ENCODE data around the gene LRRC45. TPM values are rescaled to one million over a fixed set of nuclear protein-coding genes. Genes with fewer than 3 reads are reported as not detected.

The LRRC45 gene
- total RNA-seq, 1 donor, result 5.5 TPM

DNA sequence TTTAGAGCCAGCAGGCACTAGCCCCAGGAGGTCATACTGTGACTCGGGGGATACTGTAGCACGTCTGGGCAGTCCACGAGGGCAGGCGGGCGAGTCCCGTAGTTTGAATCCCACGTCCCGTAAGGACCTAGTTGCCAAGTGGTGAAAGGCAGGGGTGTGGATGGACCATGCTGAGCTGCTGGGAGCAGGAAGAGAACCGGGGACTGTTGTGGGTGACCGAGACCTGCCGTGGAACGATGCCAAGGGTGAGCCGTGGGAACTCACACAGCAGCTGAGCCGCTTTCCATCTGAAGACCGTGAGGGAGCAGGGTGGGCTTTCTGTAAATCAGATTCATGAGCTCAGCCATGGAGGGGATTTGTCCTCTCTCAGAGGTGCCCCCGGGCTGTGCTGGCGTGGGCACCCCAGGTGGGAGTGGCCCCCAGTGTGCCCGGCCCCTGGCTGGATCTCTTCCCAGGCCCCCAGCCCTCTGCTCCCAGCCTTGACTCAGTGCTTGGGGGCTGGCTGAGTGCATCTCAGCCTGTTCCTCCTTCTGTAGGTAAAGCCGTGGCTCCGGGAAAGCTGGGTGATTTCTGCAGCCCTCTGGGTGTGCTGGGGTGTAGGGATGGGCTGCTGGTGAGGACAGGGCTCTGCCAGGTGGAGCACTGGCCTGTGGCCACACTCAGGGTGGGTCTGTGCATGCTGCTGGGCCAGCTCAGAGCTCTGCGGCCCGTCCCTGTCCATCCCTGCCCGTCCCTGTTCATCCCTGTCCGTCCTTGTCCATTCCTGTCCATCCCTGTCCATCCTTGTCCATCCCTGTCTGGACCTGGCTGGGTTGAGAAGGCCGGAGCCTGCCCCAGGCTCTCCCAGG is 32.0 kb upstream of the LRRC45 start:
- Histone ChIP-seq H3K9me3 (ENCODE audit: low read depth, low read length) (no peaks in the 10 kb centered on the region), H3K4me1 (ENCODE audit: insufficient read depth, low read length) (no peaks in the 10 kb centered on the region), H3K4me3 (ENCODE audit: low read length) (no peak overlapping the region), H3K27me3 (ENCODE audit: insufficient read depth, low read length) (no peaks in the 10 kb centered on the region)

DNA sequence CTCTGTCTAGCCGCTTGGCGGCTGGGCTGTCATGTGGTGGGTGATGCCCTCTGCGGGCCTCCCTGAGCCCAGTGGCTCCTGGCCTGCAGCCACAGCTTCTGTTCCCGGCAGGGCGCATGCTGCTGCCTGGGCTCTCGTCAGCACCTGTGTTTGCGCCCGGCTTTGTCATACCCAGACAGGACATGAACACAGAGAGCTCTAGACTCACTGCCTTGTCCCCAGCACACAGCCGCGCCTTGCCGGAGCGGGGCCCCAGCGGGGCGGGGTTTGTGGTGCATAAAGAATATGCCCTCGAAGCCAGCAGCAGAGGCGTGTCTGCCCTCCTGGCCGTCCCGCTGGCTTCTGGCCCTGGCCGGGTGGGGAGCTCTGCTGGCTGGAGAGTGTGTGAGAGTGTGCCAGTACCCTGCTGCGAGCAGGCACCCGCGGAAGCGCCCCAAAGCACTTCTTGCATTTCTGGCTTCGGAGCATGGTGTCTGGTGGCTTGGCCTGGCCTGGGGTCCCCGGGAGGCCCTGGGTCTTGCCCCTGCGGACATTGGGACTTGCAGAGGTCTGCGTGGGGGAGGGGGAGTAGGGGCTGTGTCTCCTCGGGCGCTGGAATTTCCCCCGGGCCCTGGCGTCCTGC is 31.3 kb upstream of the LRRC45 start:
- Histone ChIP-seq H3K27me3 (ENCODE audit: insufficient read depth, low read length) (no peaks in the 10 kb centered on the region), H3K4me1 (ENCODE audit: insufficient read depth, low read length) (no peaks in the 10 kb centered on the region), H3K9me3 (ENCODE audit: low read depth, low read length) (no peaks in the 10 kb centered on the region), H3K4me3 (ENCODE audit: low read length) (no peak overlapping the region)

- no peaks in the 10 kb centered on the region for H3K9me3 ChIP-seq (ENCODE audit: low read depth, low read length)
- H3K27me3 ChIP-seq (ENCODE audit: insufficient read depth, low read length), result no peaks in the 10 kb centered on the region
- no peaks in the 10 kb centered on the region for H3K4me1 ChIP-seq (ENCODE audit: insufficient read depth, low read length)
- no peak overlapping the region for H3K4me3 ChIP-seq (ENCODE audit: low read length)
Observed at GRCh38 chr17:81992306-81993102, 30.6 kb upstream of the LRRC45 start.

DNA sequence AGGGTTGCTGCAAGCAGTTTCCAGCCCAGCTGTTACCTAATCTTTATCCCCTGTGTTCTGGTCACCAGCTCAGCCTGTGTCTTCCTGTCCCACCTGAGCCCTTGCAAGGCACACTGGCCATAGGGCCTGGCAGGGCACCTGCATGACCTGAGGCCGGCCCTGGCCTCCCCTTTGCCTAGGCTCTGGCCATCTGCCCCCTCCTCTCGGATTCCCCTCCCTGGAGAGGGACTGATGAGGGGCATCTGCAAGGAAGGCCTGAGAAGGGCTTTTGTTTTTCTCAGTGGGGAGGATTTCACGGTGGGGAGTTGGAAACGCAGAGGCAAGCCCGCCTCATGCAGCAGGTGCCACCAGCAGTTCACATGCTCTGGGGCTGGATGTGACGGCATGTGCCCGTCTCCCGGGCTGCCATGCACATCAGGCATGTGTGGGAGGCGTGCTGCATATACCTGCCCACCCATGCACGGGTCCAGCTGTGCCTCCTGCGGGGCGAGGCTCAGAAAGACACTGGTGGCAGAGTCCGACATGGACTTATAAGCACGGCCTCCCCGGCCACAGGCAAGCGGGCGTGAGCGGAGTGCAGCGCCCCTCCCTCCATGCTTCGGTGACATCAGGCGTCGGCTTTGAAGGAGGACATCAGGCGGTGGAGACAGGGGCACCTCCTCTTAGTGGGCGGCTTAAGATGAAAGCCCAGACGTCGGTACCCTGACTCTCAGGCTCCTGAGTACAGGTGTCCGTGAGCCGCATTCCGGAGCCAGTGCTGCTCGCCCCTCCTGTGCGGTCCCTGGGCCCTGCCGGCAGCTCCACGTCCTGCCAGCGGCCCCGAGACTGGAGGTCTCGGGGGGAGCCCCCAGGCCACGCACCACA is 29.1 kb upstream of the LRRC45 start:
- H3K9me3 ChIP-seq (ENCODE audit: low read depth, low read length), result no peaks in the 10 kb centered on the region
- H3K27me3 ChIP-seq (ENCODE audit: insufficient read depth, low read length), result no peaks in the 10 kb centered on the region
- no peak overlapping the region for H3K4me3 ChIP-seq (ENCODE audit: low read length)
- no peaks in the 10 kb centered on the region for H3K4me1 ChIP-seq (ENCODE audit: insufficient read depth, low read length)

DNA sequence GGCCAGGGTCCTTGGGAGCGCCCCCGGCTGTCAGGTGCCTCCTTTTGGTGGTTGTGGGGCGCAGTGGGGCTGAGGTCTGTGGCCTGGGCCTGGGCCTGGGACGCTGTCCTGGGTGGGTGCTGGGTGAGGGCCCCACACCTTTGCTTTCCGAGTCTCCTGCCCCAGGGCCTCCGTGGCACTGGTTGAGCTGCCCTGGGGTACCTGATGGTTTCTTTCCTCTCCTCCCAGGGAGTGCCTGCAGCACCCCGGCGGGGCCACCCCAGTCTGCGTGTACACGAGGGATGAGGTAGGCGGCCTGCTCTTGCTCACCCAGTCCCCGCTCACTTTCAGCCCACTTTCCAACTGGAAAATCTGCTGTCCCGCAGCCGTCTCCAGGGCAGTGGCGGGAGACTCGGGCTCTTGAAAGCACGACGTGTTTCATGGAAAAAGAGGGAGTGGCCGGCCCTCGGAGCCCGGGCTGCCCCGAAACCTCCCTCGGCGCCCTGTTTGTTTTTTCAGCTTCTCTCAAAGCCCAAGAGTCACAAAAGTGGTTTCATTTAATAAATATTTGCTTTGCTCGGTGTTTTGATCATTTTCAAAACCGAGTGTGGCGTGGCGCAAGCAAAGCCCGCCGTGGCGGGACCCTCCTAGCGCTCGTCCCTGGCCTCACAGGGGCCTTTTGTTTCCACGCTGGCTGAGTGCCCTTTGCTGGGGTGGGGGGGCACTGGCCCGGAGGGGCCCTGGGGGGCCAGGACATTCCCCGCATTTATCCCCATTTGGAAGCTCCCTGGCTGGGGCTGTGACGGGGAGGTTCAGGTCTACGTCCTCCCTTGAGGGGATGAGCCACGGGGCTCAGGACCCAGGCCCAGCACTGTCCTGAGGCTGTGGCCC is 28.3 kb upstream of the LRRC45 start:
- Histone ChIP-seq H3K27me3 (ENCODE audit: insufficient read depth, low read length) (no peaks in the 10 kb centered on the region), H3K9me3 (ENCODE audit: low read depth, low read length) (no peaks in the 10 kb centered on the region), H3K4me1 (ENCODE audit: insufficient read depth, low read length) (no peaks in the 10 kb centered on the region), H3K4me3 (ENCODE audit: low read length) (no peak overlapping the region)

GRCh38 chr17:81995463-81996231 is 27.5 kb upstream of the LRRC45 start:
- no peaks in the 10 kb centered on the region for H3K9me3 ChIP-seq (ENCODE audit: low read depth, low read length)
- H3K27me3 ChIP-seq (ENCODE audit: insufficient read depth, low read length), result no peaks in the 10 kb centered on the region
- no peaks in the 10 kb centered on the region for H3K4me1 ChIP-seq (ENCODE audit: insufficient read depth, low read length)
- no peak overlapping the region for H3K4me3 ChIP-seq (ENCODE audit: low read length)

GRCh38 chr17:81996232-81996756 is 26.8 kb upstream of the LRRC45 start:
- H3K9me3 ChIP-seq (ENCODE audit: low read depth, low read length), result no peaks in the 10 kb centered on the region
- H3K27me3 ChIP-seq (ENCODE audit: insufficient read depth, low read length), result no peaks in the 10 kb centered on the region
- H3K4me1 ChIP-seq (ENCODE audit: insufficient read depth, low read length), result no peaks in the 10 kb centered on the region
- H3K4me3 ChIP-seq (ENCODE audit: low read length), result no peak overlapping the region

DNA sequence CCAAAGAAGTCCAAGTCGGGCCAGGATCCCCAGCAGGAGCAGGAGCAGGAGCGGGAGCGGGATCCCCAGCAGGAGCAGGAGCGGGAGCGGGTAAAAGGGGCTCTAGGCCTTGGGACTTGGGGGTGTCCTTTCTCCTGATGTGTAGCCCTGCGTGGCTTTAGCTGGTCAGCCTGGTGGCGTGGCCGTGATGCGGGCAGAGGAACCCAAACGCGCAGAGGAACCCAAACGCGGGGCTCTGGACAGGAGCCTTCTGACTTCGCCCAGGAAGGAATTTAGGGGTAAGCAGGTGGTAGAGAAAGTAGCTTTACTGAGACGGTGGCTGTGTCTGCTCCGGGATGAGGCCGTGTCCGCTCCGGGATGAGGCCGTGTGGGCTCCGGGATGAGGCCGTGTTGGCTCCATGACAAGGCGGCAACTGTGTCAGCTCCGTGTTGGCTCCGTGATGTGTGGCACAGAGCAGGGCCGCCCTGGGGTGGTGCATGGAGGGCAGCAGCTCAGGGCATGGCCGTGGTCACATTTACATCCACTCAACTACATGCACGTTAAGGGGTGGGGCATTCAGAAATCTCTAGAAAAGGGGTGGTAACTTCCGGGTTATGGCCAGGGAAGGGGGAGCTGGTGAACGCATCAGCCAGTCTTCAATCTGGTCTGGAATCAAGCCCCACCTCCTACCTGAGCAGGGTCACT is 26.2 kb upstream of the LRRC45 start:
- Histone ChIP-seq H3K27me3 (ENCODE audit: insufficient read depth, low read length) (no peaks in the 10 kb centered on the region), H3K4me1 (ENCODE audit: insufficient read depth, low read length) (no peaks in the 10 kb centered on the region), H3K9me3 (ENCODE audit: low read depth, low read length) (no peaks in the 10 kb centered on the region)

DNA sequence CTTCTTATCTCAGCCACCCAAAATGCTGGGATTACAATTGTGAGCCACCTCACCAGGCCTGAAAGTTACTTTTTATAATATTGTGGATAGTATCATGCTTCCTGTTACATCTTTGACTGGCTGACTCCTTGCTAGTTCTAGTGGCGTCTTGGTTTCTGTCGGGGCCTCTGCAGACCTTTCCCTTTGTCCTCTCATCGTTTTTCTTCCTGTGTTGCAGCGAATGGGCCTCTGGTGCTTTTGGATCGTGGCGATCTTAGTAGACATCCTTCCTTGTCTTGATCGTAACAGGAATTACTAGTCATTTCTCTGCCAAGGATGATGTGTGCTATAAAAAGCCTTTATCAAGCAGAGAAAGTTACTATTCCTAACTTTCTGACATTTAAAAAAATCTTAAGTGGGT is 24.9 kb upstream of the LRRC45 start:
- H3K4me3 ChIP-seq (ENCODE audit: low read length), result no peak overlapping the region
- no peaks in the 10 kb centered on the region for H3K27me3 ChIP-seq (ENCODE audit: insufficient read depth, low read length)
- H3K4me1 ChIP-seq (ENCODE audit: insufficient read depth, low read length), result no peaks in the 10 kb centered on the region
- no peaks in the 10 kb centered on the region for H3K9me3 ChIP-seq (ENCODE audit: low read depth, low read length)

More for the DNA sequence above, 26.2 kb upstream of the LRRC45 start:
- no peak overlapping the region for H3K4me3 ChIP-seq (ENCODE audit: low read length)

- Histone ChIP-seq H3K9me3 (ENCODE audit: low read depth, low read length) (no peaks in the 10 kb centered on the region), H3K4me1 (ENCODE audit: insufficient read depth, low read length) (no peaks in the 10 kb centered on the region), H3K4me3 (ENCODE audit: low read length) (no peak overlapping the region), H3K27me3 (ENCODE audit: insufficient read depth, low read length) (no peaks in the 10 kb centered on the region)
Observed at GRCh38 chr17:81998691-81999438, 24.2 kb upstream of the LRRC45 start.

GRCh38 chr17:81999587-81999975 is 23.5 kb upstream of the LRRC45 start:
- Histone ChIP-seq H3K4me3 (ENCODE audit: low read length) (no peak overlapping the region), H3K9me3 (ENCODE audit: low read depth, low read length) (no peaks in the 10 kb centered on the region), H3K27me3 (ENCODE audit: insufficient read depth, low read length) (no peaks in the 10 kb centered on the region), H3K4me1 (ENCODE audit: insufficient read depth, low read length) (no peaks in the 10 kb centered on the region)

All from mononuclear cell (primary cell).